DND-41 (cell line): ENCODE results near the gene VMA21.

Experiments used
- EZH2 ChIP-seq: IDR thresholded peaks from 3 replicates; pipeline ENCODE4 v1.6.1; 2012; ENCODE audit warnings: borderline replicate concordance, low read depth, mild to moderate bottlenecking, moderate library complexity, low read length, inconsistent platforms; ENCODE audit not compliant: severe bottlenecking
- TF ChIP-seq, protein P1 (sequence below): IDR thresholded peaks from 2 replicates; pipeline ENCODE4 v1.5.1; 2012; ENCODE audit warnings: borderline replicate concordance, low read length, moderate library complexity, mild to moderate bottlenecking; ENCODE audit not compliant: poor library complexity, severe bottlenecking; ENCODE audit errors: extremely low read depth

DNA sequence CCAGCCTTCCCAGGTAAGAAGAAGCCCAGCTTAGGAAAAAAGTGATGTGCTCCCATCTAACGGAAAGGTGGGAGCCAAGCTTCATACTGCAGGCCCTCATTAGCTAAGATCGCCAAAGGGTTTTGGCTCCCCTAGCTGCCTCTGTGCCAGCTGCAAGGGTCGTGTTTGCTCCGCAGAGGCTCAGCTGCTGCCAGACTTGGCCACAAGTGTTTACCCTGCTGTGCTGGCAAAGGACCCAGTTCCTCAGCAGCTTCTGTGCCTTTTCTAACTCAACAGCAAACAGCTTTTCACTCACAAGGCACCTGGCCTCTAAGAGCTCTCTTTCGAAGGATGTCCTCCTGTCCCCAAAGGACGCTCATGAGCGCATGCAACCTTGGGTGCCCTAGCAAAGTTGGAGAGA is 12.2 kb upstream of the VMA21 start:
- TF ChIP-seq, protein P1, sequence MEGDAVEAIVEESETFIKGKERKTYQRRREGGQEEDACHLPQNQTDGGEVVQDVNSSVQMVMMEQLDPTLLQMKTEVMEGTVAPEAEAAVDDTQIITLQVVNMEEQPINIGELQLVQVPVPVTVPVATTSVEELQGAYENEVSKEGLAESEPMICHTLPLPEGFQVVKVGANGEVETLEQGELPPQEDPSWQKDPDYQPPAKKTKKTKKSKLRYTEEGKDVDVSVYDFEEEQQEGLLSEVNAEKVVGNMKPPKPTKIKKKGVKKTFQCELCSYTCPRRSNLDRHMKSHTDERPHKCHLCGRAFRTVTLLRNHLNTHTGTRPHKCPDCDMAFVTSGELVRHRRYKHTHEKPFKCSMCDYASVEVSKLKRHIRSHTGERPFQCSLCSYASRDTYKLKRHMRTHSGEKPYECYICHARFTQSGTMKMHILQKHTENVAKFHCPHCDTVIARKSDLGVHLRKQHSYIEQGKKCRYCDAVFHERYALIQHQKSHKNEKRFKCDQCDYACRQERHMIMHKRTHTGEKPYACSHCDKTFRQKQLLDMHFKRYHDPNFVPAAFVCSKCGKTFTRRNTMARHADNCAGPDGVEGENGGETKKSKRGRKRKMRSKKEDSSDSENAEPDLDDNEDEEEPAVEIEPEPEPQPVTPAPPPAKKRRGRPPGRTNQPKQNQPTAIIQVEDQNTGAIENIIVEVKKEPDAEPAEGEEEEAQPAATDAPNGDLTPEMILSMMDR, result no peak
- no peak for TF ChIP-seq EZH2
